HL-60/S4 treated with phorbol 12-myristate 13-acetate at 8.2 ng/mL for 4 days and 3 days (cell line): ENCODE results near the gene ITGBL1.

Source experiments
- in situ Hi-C: fragments of 300-500 bp; cut with MboI; formaldehyde crosslinking; loops from 2 replicates; pipeline ENCODE4 v1.15.0; 2022; ENCODE audit warnings: low sequenced_read_pairs

Gene ITGBL1

GRCh38 chr13:101555610-101556009 lies 103.1 kb downstream of the ITGBL1 start:
- in situ Hi-C loops, result no loop called here

- in situ Hi-C loops, result no loop called here
These were observed 104.2 kb downstream of the ITGBL1 start for GRCh38 chr13:101556676-101557123.

- in situ Hi-C loops, result no loop called here
These were observed 112.8 kb downstream of the ITGBL1 start for GRCh38 chr13:101565317-101565716.

- in situ Hi-C loops, result no loop called here
These were observed 115.4 kb downstream of the ITGBL1 start for GRCh38 chr13:101567841-101568240.

GRCh38 chr13:101569807-101570206 lies 117.3 kb downstream of the ITGBL1 start:
- in situ Hi-C loops, result no loop called here

- in situ Hi-C loops, result no loop called here
These were observed 117.9 kb downstream of the ITGBL1 start for GRCh38 chr13:101570410-101570809.

- in situ Hi-C loops, result no loop called here
These were observed 120.0 kb downstream of the ITGBL1 start for GRCh38 chr13:101572456-101572855.

- in situ Hi-C loops, result no loop called here
These were observed 123.1 kb downstream of the ITGBL1 start for GRCh38 chr13:101575581-101575980.

- in situ Hi-C loops, result no loop called here
These were observed 124.0 kb downstream of the ITGBL1 start for GRCh38 chr13:101576455-101576854.

- in situ Hi-C loops, result no loop called here
These were observed 124.5 kb downstream of the ITGBL1 start for GRCh38 chr13:101576977-101577376.

GRCh38 chr13:101579281-101579802 lies 126.9 kb downstream of the ITGBL1 start:
- in situ Hi-C loops, result no loop called here

- in situ Hi-C loops, result no loop called here
These were observed 131.9 kb downstream of the ITGBL1 start for GRCh38 chr13:101584331-101584730.

- in situ Hi-C loops, result no loop called here
These were observed 138.0 kb downstream of the ITGBL1 start for GRCh38 chr13:101590479-101590878.

- in situ Hi-C loops, result no loop called here
These were observed 142.5 kb downstream of the ITGBL1 start for GRCh38 chr13:101594936-101595335.

- in situ Hi-C loops, result no loop called here
These were observed 144.3 kb downstream of the ITGBL1 start for GRCh38 chr13:101596803-101597202.

- in situ Hi-C loops, result no loop called here
These were observed 159.3 kb downstream of the ITGBL1 start for GRCh38 chr13:101611491-101612475.

GRCh38 chr13:101612735-101613134 lies 160.3 kb downstream of the ITGBL1 start:
- in situ Hi-C loops, result no loop called here

- in situ Hi-C loops, result no loop called here
These were observed 162.0 kb downstream of the ITGBL1 start for GRCh38 chr13:101614491-101614890.

GRCh38 chr13:101618440-101619187 lies 166.1 kb downstream of the ITGBL1 start:
- in situ Hi-C loops, result no loop called here

- in situ Hi-C loops, result no loop called here
These were observed 168.6 kb downstream of the ITGBL1 start for GRCh38 chr13:101621099-101621498.

- in situ Hi-C loops, result no loop called here
These were observed 171.2 kb downstream of the ITGBL1 start for GRCh38 chr13:101623470-101624209.
